ENCODE data around the gene GASK1A.

The GASK1A gene

GRCh38 chr3:43091481-43091880, 112.4 kb downstream of the GASK1A start:
- Mint-ChIP-seq H3K4me1 (peaks cover 9% of the 10 kb centered on the region), H3K36me3 (ENCODE audit: low read depth) (no peaks in the 10 kb centered on the region), H3K27ac (no peak overlapping the region), H3K9me3 (no peaks in the 10 kb centered on the region), H3K4me3 (no peak overlapping the region), H3K27me3 (ENCODE audit: low read depth, poor library complexity) (peaks cover 4% of the 10 kb centered on the region)
- no peak for TF ChIP-seq CTCF (IDR thresholded peaks at IDR 0.05)
- no peak for DNase-seq

- Mint-ChIP-seq H3K36me3 (ENCODE audit: low read depth) (no peaks in the 10 kb centered on the region), H3K4me3 (no peak overlapping the region), H3K27me3 (ENCODE audit: low read depth, poor library complexity) (peaks cover 4% of the 10 kb centered on the region), H3K9me3 (no peaks in the 10 kb centered on the region), H3K4me1 (peaks cover 9% of the 10 kb centered on the region), H3K27ac (no peak overlapping the region)
- no peak for DNase-seq
- TF ChIP-seq CTCF (IDR thresholded peaks at IDR 0.05) = no peak
These were observed 113.9 kb downstream of the GASK1A start for GRCh38 chr3:43093006-43093405.

GRCh38 chr3:43093974-43094373, 114.9 kb downstream of the GASK1A start:
- Mint-ChIP-seq H3K4me3 (no peak overlapping the region), H3K36me3 (ENCODE audit: low read depth) (no peaks in the 10 kb centered on the region), H3K4me1 (peaks cover 9% of the 10 kb centered on the region), H3K9me3 (no peaks in the 10 kb centered on the region), H3K27me3 (ENCODE audit: low read depth, poor library complexity) (peaks cover 4% of the 10 kb centered on the region), H3K27ac (no peak overlapping the region)
- DNase-seq = no peak
- TF ChIP-seq CTCF (IDR thresholded peaks at IDR 0.05) = no peak

- no peak overlapping the region for H3K4me3 Mint-ChIP-seq
- H3K9me3 Mint-ChIP-seq = no peaks in the 10 kb centered on the region
- H3K27ac Mint-ChIP-seq = no peak overlapping the region
- H3K36me3 Mint-ChIP-seq (ENCODE audit: low read depth) = no peaks in the 10 kb centered on the region
- TF ChIP-seq CTCF (IDR thresholded peaks at IDR 0.05) = no peak
- no peak for DNase-seq
- H3K4me1 Mint-ChIP-seq = peaks cover 9% of the 10 kb centered on the region
- H3K27me3 Mint-ChIP-seq (ENCODE audit: low read depth, poor library complexity) = peaks cover 4% of the 10 kb centered on the region
These were observed 115.3 kb downstream of the GASK1A start for GRCh38 chr3:43094381-43094780.

- Mint-ChIP-seq H3K4me3 (no peak overlapping the region), H3K36me3 (ENCODE audit: low read depth) (no peaks in the 10 kb centered on the region), H3K9me3 (no peaks in the 10 kb centered on the region), H3K4me1 (peaks cover 9% of the 10 kb centered on the region), H3K27ac (no peak overlapping the region), H3K27me3 (ENCODE audit: low read depth, poor library complexity) (peaks cover 4% of the 10 kb centered on the region)
- DNase-seq = no peak
- no peak for TF ChIP-seq CTCF (IDR thresholded peaks at IDR 0.05)
These were observed 115.7 kb downstream of the GASK1A start for GRCh38 chr3:43094851-43095250.

- peaks cover 4% of the 10 kb centered on the region for H3K27me3 Mint-ChIP-seq (ENCODE audit: low read depth, poor library complexity)
- peaks cover 7% of the 10 kb centered on the region for H3K4me1 Mint-ChIP-seq
- H3K9me3 Mint-ChIP-seq = no peaks in the 10 kb centered on the region
- no peak for TF ChIP-seq CTCF (IDR thresholded peaks at IDR 0.05)
- H3K27ac Mint-ChIP-seq = no peak overlapping the region
- no peaks in the 10 kb centered on the region for H3K36me3 Mint-ChIP-seq (ENCODE audit: low read depth)
- no peak for DNase-seq
- no peak overlapping the region for H3K4me3 Mint-ChIP-seq
These were observed 116.3 kb downstream of the GASK1A start for GRCh38 chr3:43095370-43095769.

Data from nephron progenitor cell (in vitro differentiated cells).